NCI-H146 treated with DMSO at 0.1 percent for 48 hours (cell line): ENCODE data around the gene KRTAP1-3.
"Not testable (repeated sequence)": the region's sequence is repeated elsewhere in the genome, so short reads cannot be mapped to it uniquely, and the experiment has no call there.

ENCODE experiments used
- DNase-seq: peaks from one replicate; lab custom pipeline; 2025; ENCODE audit not compliant: unreplicated experiment; lab: John Stamatoyannopoulos, UW

The KRTAP1-3 gene

DNA sequence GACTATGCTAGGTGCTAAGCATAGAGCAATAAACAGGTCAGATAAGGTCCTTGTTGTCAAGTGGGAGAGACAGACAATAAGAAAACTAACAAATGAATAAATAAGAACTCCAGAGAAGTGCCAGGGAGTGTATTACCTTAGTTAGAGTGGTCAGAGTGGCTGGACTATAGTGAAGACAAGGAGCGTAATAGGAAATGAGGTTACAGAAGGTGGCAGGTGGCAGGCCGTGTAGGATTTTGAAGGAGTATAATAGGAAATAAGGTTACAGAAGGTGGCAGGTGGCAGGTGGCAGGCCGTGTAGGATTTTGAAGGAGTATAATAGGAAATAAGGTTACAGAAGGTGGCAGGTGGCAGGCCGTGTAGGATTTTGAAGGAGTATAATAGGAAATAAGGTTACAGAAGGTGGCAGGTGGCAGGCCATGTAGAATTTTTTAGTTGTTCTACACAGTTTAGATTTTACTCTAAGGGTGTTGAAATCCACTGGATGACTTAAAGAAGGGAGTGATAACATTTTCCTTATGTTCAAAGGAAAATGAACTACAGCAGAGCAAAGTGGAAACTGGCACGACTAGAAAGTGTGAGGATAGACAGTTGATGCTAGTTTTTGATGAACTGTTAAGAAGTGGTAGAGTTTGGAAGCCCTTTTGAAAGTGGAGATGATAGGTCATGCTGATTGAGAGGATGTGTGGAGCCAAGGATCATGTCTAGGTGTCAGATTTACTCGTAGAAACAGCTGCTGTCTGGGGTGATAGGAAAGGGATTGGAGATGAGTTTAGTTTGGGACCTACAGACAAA, 22.2 kb downstream of the KRTAP1-3 start:
- no peak for DNase-seq

DNA sequence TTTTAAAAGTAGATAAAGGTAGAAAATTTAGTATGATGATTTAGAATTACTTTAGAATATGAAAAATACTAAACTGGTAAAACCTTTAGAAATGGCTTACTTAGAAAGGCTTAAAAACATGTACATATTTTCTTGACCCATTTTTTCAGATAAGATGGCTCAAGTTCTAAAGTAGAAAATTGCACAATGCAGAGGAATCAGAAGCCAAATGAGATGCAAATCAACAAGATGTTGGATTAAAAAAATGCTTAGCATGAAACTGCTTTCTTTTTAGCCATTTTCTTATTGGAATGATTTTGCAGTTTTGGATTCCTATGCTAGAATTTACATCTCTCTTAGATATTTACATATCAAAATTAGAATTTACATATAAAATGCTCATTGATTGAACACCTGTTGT, 24.2 kb downstream of the KRTAP1-3 start:
- no peak for DNase-seq

DNA sequence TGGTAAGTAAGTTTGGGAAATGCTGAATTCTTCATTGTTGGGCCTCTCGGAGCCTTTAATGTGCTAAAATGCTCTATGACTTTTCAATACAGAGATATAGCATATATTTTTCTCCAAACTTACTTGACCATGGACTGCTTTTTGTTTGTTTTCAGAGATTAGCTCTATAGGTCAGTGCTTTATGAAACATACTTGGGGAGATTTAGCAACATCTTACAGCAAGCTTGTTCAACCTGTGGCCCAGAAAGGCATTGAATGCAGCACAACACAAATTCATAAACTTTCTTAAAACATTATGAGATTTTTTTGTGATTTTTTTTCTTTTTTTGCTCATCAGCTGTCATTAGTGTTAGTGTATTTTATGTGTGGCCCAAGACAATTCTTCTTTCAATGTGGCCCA, 24.7 kb downstream of the KRTAP1-3 start:
- no peak for DNase-seq

DNA sequence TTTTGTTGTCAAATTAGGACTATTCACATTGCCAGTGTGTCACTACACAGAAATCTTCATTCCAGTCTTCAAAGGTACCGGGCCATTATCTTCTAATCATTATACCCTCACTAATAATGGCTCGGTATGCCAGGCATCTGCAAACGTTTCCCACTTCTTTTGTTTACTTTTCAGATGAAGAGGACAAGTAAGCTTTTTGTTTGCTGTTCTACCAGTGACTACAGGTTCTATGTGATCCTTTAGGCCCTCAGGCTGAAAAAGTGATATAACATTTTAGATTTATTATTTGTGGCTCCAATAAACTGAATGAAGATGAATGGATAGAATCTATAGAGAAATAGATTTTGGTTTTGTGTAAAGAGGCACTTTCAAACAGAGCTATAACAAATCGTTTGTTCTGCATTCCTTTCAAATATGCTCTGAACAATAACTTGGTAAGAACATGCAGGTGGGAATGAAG, 25.3 kb downstream of the KRTAP1-3 start:
- peak; percentile 21 for DNase-seq

DNA sequence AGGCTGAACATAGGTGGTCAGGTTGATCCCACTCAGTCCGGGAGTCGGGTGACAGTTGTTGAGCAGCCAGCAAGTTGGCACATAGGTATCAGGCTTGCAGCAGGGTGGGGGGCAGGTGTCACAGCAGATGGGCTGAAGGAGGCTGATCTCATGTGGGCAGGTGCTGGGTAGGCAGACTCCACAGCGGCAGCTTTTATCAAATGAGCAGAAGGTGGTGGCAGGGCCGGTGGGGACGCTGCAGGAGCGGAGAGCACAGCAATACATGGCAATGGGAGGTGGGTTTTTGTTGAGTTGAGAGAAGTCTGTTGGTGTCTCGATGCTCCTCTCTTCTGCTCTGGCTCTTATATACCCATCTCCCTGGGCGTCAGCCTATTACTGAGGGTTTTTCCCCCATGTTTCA, 25.9 kb downstream of the KRTAP1-3 start, which contains the start of gene KRTAP3-1:
Gene KRTAP3-1 (minus strand): TSS at position 318 of the 400 bp plus-strand sequence. CDS start 54 bp downstream, at position 264.
- DNase-seq, result peak; percentile 40

DNA sequence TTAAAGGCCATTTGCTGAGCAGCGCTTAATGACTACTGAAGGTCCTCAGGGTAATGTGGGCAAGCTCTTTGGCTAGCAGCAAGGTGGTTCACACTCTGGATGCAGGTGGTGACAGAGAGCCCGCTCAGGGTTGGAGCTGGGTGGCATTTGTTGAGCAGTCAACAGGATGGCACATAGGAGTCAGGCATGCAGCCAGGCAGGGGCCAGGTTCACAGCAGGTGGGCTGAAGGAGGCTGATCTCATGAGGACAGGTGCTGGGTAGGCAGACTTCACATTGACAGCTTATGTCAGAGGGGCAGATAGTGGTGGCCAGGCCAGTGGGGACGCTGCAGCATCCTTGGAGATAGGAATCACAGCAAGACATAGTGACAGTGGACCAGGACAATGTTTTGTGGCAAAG, 30.3 kb downstream of the KRTAP1-3 start:
- no peak for DNase-seq

DNA sequence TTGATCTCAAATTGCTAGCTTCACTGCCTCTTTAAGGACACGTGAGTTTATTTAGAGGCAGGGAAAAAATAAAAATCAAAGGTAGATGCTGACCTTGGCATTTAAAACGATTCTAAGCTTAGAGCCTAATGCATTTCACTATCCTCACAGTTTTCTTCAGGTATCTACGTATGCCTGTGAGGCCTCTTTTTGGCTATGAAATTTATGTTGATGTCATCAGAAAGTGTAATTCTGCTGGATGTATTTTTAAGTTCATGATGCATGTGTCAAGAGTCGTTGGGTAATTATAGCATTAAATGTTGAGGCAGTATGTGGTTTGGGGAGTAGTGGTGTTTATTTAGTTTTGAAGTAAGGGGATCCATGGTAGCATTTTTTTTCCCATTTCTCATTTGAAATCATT, 30.7 kb downstream of the KRTAP1-3 start:
- no peak for DNase-seq

DNA sequence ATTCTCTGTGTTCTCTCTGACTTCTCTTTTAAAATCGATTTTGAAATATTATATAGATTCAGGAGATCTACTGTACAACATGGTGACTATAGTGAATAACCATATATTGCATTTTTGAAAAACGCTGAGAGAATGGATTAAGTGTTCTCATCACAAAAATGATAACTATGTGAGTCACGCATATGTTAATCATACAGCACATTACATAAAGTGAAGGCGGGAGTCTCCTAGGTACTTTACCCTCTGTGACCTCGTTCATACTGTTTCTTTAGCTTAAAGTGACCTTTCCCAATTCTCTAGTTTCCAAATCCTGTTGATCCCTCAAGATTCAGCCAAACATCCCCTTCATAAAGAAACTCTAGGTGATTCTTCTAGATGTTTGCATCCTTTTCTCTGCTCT, 31.9 kb downstream of the KRTAP1-3 start:
- no peak for DNase-seq

DNA sequence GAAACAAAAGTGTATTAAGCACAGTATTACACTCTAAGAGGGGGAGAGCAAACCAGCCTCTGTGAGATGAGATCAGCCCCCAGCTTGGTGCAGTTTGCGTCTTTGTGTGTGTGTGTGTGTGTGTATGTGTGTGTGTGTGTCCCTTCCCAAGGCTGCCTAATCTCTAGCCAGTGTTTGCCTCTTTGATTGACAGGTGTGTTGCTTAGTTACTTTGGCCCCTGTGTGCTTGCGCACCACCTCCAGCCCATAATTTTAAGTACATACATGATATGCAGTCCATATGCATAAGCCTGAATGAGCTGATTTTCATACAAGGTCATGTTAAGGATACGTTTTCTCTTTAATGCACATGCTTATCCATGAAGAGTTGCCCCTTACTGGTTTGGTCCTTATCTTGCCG, 32.9 kb downstream of the KRTAP1-3 start:
- DNase-seq, result no peak

DNA sequence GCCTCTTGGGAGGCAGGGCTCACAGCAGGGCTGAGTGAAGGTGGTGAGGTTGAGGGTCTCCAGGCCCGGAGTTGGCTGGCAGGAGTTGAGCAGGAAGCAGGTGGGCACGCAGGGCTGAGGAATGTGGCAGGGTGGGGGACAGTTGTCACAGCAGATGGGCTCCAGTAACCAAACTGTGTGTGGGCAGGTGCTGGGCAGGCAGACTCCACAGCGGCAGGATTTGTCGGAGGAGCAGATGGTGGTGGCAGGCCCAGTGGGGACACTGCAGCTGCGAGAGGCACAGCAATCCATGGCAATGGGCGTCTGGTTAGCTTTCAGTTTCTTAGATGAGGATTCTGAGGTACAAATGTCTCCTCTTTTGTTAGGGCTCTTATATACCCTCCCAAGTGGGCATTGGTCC, 35.1 kb downstream of the KRTAP1-3 start, which contains the start of gene KRTAP3-2:
Gene KRTAP3-2 (minus strand): TSS at position 344 of the 400 bp plus-strand sequence. CDS start 53 bp downstream, at position 291.
- DNase-seq, result not testable (repeated sequence)

DNA sequence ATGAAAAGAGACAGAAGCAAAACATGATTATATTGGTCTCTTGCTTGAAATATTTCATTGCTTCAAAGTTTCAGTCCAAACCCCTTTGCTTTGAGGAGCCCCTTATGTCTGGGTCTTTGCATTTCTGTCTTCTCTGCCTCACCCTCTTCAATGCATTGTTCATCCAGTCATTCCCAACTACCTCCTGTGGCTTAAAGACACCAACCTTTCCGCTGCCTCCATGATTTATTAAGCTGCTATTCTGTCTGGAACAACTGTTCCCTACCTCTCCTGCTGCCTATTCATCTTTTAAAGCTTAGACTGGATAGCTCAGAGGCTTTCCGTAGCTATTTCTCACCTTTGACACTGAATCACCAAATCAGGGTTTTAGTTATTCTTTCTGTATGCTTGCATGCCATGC, 37.3 kb downstream of the KRTAP1-3 start:
- DNase-seq, result no peak

DNA sequence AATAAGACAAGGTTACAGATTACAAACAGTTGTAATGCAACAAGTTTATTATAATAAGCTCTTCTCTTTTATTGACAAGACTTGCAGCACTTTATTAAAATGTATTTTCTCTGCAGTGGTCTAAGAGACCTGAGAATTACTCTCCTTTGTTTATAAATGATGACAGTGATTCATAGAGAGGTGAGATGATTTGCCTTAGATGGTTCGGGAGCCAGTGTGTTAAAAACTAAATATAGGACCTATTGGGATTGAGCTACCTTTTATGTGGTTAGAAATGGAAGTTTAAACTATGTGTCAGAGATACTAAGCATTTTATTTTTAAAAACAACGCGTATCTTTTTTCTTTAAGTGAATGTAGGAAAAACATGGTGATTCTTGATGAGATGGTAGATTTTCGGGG, 37.8 kb downstream of the KRTAP1-3 start:
- DNase-seq, result no peak

DNA sequence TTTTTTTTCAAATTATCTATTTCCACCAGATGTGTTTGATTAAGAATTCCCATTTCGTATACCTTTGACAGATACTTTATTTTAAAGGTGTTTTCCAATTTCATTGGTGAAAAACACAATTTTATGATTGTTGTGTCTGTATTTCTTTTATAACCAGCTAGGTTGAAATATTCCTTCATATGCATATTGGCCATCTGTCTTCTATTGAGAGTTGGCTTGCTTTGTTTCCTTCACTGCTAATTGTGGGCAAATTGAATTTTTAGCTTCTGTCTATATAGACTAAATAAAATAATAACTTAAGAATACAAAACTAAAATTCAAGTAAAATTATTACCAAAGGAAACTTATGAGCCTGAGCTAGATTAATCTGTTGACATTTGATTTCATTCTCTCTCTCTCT, 39.6 kb downstream of the KRTAP1-3 start:
- DNase-seq, result no peak

DNA sequence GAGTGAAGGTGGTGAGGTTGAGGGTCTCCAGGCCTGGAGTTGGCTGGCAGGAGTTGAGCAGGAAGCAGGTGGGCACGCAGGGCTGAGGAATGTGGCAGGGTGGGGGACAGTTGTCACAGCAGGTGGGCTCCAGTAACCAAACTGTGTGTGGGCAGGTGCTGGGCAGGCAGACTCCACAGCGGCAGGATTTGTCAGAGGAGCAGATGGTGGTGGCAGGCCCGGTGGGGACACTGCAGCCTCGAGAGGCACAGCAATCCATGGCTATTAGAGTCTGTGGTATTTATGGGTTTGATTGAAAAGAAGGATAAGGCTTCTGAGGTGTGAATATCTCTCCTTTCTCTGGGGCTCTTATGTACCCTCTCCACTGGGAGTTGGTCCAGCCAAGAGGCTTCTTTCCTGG, 40.8 kb downstream of the KRTAP1-3 start, which contains the start of gene KRTAP3-3:
Gene KRTAP3-3 (minus strand): TSS at position 326 of the 400 bp plus-strand sequence. CDS start 67 bp downstream, at position 259.
- DNase-seq, result peak; percentile 15

DNA sequence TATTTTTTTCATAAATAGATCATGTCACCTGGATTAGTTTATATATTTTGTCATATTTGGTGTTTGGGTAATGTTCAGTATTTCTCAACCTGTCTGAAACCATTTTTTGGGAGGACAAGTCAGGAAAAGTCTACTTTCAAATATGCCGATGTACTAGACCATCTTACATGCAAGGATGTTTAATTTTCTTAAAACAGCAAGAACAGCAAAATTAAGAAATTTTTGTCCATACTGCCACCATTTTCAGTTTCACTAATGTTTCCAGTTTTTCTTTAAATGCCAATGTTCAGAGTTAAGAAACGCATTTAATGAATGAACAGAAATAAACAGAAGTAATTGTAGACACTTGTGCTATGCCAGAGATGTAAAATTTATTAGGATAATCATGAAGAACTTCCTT, 41.6 kb downstream of the KRTAP1-3 start:
- DNase-seq, result no peak

DNA sequence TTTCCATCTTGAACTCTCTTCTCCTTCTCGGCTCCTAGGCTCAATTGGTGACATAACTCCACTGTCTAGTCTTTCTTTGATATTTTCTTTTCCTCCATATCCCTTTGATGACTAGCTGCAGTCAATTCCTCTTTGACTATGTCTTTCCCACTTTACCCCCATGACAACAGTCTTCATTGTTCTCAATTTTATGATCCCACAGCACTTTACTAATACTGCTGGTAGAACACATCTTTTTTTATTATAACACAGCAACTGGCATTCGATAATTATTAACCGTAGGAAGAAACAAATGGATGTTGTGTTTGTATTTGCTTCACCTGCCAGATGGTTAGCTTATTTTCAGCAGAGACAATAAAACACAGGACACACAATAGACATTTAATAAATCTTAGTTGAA, 42.0 kb downstream of the KRTAP1-3 start:
- DNase-seq, result no peak

DNA sequence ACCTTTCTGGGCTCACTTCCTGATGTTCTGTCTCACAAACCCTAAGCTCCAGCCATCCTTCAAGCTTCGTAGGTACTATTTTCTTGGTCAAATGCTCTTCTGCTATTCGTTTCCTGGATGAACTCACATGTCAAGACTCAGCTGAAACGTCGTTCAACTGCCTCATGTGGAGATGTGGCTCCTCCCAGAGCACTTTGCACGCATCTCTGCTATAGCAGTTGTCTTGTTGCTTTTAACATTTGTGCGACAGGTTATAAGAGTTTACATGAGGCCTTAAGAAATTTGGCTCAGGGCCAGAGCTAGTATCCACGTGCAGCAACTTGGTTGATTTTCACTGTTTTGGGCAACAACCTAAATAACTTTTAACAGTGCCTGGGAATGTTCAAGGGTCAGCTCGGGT, 47.8 kb downstream of the KRTAP1-3 start:
- DNase-seq, result no peak

DNA sequence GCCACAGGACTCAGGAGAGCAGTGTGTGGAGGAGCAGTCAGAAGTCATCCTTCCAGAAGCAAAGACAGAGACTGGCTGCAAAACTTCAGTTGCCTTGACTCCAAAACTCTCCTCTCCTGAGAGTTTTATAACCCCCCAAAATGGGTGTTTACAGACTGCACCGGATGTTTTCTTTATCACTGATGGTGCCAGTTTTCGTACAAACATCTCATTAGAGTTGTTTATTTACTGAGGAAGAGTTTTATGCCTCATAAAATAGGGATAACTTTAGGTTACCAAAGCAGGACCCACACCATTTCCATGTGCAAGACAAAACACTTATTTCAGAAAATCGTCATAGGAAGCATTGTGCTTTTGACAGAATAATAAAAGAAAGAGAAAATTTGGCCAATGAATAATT, 50.4 kb downstream of the KRTAP1-3 start, which contains the start of gene KRT40:
Gene KRT40 (minus strand): TSS at position 101 of the 400 bp plus-strand sequence. CDS start 53 bp downstream, at position 48.
- no peak for DNase-seq
